HG03432 (cell line): ENCODE data around the gene CYTH4.

Experiments
- ATAC-seq: cut with Tn5 transposase; IDR thresholded peaks from one replicate; pipeline ENCODE4 v1.9.1; 2021; ENCODE audit warnings: mild to moderate bottlenecking, moderate library complexity; ENCODE audit not compliant: unreplicated experiment

The CYTH4 gene

GRCh38 chr22:37288521-37288920 lies 6.2 kb downstream of the CYTH4 start:
- no peak for ATAC-seq

- no peak for ATAC-seq
Measured at GRCh38 chr22:37289156-37289735, 6.9 kb downstream of the CYTH4 start.

- no peak for ATAC-seq
Measured at GRCh38 chr22:37290737-37291136, 8.4 kb downstream of the CYTH4 start.

- no peak for ATAC-seq
Measured at GRCh38 chr22:37291559-37292298, 9.4 kb downstream of the CYTH4 start.

GRCh38 chr22:37292641-37293040 lies 10.3 kb downstream of the CYTH4 start:
- no peak for ATAC-seq

GRCh38 chr22:37293172-37293571 lies 10.9 kb downstream of the CYTH4 start:
- no peak for ATAC-seq

GRCh38 chr22:37294747-37295146 lies 12.4 kb downstream of the CYTH4 start:
- no peak for ATAC-seq

GRCh38 chr22:37295213-37295886 lies 13.0 kb downstream of the CYTH4 start:
- no peak for ATAC-seq

GRCh38 chr22:37295946-37296345 lies 13.6 kb downstream of the CYTH4 start:
- no peak for ATAC-seq

GRCh38 chr22:37298748-37299495 lies 16.6 kb downstream of the CYTH4 start:
- ATAC-seq = no peak

GRCh38 chr22:37299969-37300509 lies 17.7 kb downstream of the CYTH4 start:
- no peak for ATAC-seq

GRCh38 chr22:37300551-37301017 lies 18.3 kb downstream of the CYTH4 start:
- no peak for ATAC-seq

- ATAC-seq = no peak
Measured at GRCh38 chr22:37301144-37301830, 19.0 kb downstream of the CYTH4 start.

- no peak for ATAC-seq
Measured at GRCh38 chr22:37302674-37303555, 20.6 kb downstream of the CYTH4 start.

GRCh38 chr22:37303821-37304274 lies 21.5 kb downstream of the CYTH4 start:
- ATAC-seq = no peak

GRCh38 chr22:37304595-37305343 lies 22.5 kb downstream of the CYTH4 start:
- ATAC-seq = no peak

- no peak for ATAC-seq
Measured at GRCh38 chr22:37305887-37306286, 23.6 kb downstream of the CYTH4 start.

GRCh38 chr22:37306494-37306829 lies 24.2 kb downstream of the CYTH4 start:
- ATAC-seq = no peak
